C4-2B (cell line): ENCODE data around the gene ALAS2.

Experiments used
- ZFX ChIP-seq: fragments of 450-650 bp; IDR thresholded peaks from 2 replicates; pipeline ENCODE4 v1.6.1; 2017
- TF ChIP-seq, protein P1 (sequence below): fragments of 450-650 bp; conservative IDR thresholded peaks from 2 replicates; pipeline ENCODE4 v1.5.1; 2017; ENCODE audit warnings: mild to moderate bottlenecking

DNA sequence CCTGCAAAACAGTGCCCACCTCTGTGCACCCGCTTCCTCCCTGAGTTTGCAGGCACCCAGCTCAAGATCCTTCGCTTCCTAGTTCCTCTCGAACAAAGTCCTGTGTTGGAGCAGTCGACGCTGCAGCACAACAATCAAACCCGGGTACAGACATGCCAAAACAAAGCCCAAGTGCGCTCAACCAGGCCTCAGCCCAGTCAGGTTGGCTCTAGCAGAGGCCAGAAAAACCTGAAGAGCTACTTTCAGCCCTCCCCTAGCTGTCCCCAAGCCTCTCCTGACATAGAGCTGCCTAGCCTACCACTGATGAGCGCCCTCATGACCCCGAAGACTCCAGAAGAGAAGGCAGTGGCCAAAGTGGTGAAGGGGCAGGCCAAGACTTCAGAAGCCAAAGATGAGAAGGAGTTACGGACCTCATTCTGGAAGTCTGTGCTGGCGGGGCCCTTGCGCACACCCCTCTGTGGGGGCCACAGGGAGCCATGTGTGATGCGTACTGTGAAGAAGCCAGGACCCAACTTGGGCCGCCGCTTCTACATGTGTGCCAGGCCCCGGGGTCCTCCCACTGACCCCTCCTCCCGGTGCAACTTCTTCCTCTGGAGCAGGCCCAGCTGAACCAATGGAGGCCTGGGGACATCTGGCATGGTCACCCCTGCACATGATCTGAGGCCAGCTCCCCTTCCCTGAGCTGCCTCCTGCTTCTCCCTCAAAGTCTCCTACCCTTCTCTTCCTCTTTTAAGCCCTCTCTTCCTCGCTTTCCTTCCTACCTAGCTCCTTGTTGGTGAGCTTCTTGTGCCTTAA, 23.8 kb downstream of the ALAS2 start:
- TF ChIP-seq, protein P1, sequence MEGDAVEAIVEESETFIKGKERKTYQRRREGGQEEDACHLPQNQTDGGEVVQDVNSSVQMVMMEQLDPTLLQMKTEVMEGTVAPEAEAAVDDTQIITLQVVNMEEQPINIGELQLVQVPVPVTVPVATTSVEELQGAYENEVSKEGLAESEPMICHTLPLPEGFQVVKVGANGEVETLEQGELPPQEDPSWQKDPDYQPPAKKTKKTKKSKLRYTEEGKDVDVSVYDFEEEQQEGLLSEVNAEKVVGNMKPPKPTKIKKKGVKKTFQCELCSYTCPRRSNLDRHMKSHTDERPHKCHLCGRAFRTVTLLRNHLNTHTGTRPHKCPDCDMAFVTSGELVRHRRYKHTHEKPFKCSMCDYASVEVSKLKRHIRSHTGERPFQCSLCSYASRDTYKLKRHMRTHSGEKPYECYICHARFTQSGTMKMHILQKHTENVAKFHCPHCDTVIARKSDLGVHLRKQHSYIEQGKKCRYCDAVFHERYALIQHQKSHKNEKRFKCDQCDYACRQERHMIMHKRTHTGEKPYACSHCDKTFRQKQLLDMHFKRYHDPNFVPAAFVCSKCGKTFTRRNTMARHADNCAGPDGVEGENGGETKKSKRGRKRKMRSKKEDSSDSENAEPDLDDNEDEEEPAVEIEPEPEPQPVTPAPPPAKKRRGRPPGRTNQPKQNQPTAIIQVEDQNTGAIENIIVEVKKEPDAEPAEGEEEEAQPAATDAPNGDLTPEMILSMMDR, result no peak
- no peak for TF ChIP-seq ZFX
